H9 (cell line): ENCODE results near the gene TSC2. TPM values are rescaled to one million over a fixed set of nuclear protein-coding genes. Genes with fewer than 3 reads are reported as not detected.

Experiments used
- DNase-seq: peaks from one replicate; pipeline ENCODE4 v3.0.0-alpha.2; 2017
- H2AFZ ChIP-seq: one replicate; pipeline ENCODE4 v1.6.1; 2013; ENCODE audit warnings: mild to moderate bottlenecking, low read length, control low read depth, moderate library complexity
- H2AK5ac ChIP-seq: 2 replicates; pipeline ENCODE4 v1.6.1; 2013; ENCODE audit warnings: low read length, control low read depth, mixed read lengths; ENCODE audit not compliant: insufficient read length
- H2BK120ac ChIP-seq: one replicate; pipeline ENCODE4 v1.6.1; 2013; ENCODE audit warnings: low read depth, mild to moderate bottlenecking, low read length, control low read depth, inconsistent platforms; ENCODE audit not compliant: poor library complexity, severe bottlenecking
- H2BK12ac ChIP-seq: 2 replicates; pipeline ENCODE4 v1.6.1; 2013; ENCODE audit warnings: low read length, control low read depth, mixed read lengths, low read depth; ENCODE audit not compliant: insufficient read length
- H2BK15ac ChIP-seq: 2 replicates; pipeline ENCODE4 v1.6.1; 2013; ENCODE audit warnings: low read depth, low read length, control low read depth
- H2BK20ac ChIP-seq: one replicate; pipeline ENCODE4 v1.6.1; 2013; ENCODE audit warnings: low read depth, mild to moderate bottlenecking, low read length, control low read depth, inconsistent platforms; ENCODE audit not compliant: poor library complexity, severe bottlenecking
- H2BK5ac ChIP-seq: 2 replicates; pipeline ENCODE4 v1.6.1; 2013; ENCODE audit warnings: low read length, control low read depth, mixed read lengths; ENCODE audit not compliant: insufficient read length
- H3K14ac ChIP-seq: 2 replicates; pipeline ENCODE4 v1.6.1; 2013; ENCODE audit warnings: low read length, control low read depth; ENCODE audit not compliant: insufficient read depth
- H3K18ac ChIP-seq: 2 replicates; pipeline ENCODE4 v1.6.1; 2013; ENCODE audit warnings: low read depth, mild to moderate bottlenecking, mixed read lengths, low read length, control low read depth; ENCODE audit not compliant: insufficient read length
- H3K23ac ChIP-seq: 2 replicates; pipeline ENCODE4 v1.6.1; 2013; ENCODE audit warnings: low read length, control low read depth, mixed read lengths, low read depth; ENCODE audit not compliant: insufficient read length
- H3K23me2 ChIP-seq: 2 replicates; pipeline ENCODE4 v1.6.1; 2013; ENCODE audit warnings: low read depth, mild to moderate bottlenecking, mixed read lengths, low read length, control low read depth; ENCODE audit not compliant: insufficient read length, poor library complexity, severe bottlenecking
- H3K27ac ChIP-seq: 2 replicates; pipeline ENCODE4 v1.5.1; 2013; ENCODE audit warnings: low read length, control low read depth, mixed read lengths, low read depth; ENCODE audit not compliant: insufficient read length
- H3K27me3 ChIP-seq: 2 replicates; pipeline ENCODE4 v1.6.1; 2013; ENCODE audit warnings: low read length, control low read depth, inconsistent platforms; ENCODE audit not compliant: insufficient read depth
- H3K4ac ChIP-seq: 2 replicates; pipeline ENCODE4 v1.6.1; 2013; ENCODE audit warnings: low read depth, mild to moderate bottlenecking, control low read depth, inconsistent platforms, low read length, moderate library complexity
- H3K4me1 ChIP-seq: 2 replicates; pipeline ENCODE4 v1.6.1; 2013; ENCODE audit warnings: low read length, control low read depth, inconsistent platforms; ENCODE audit not compliant: insufficient read depth
- H3K4me2 ChIP-seq: 2 replicates; pipeline ENCODE4 v1.6.1; 2013; ENCODE audit warnings: low read length, control low read depth, mixed read lengths; ENCODE audit not compliant: insufficient read length, insufficient read depth
- H3K56ac ChIP-seq: 2 replicates; pipeline ENCODE4 v1.6.1; 2013; ENCODE audit warnings: low read depth, mild to moderate bottlenecking, mixed read lengths, low read length, control low read depth; ENCODE audit not compliant: insufficient read length
- H3K79me1 ChIP-seq: 2 replicates; pipeline ENCODE4 v1.6.1; 2013; ENCODE audit warnings: low read depth, mild to moderate bottlenecking, moderate library complexity, low read length, control low read depth, inconsistent platforms; ENCODE audit not compliant: insufficient read depth, poor library complexity, severe bottlenecking
- H3K79me2 ChIP-seq: 2 replicates; pipeline ENCODE4 v1.6.1; 2013; ENCODE audit warnings: low read length, control low read depth, inconsistent platforms; ENCODE audit not compliant: insufficient read depth
- H3K9ac ChIP-seq: 2 replicates; pipeline ENCODE4 v1.6.1; 2013; ENCODE audit warnings: low read length, control low read depth, mixed read lengths; ENCODE audit not compliant: insufficient read length; ENCODE audit errors: extremely low read depth
- H3K9me3 ChIP-seq: one replicate; pipeline ENCODE4 v1.6.1; 2013; ENCODE audit warnings: low read depth, low read length, inconsistent platforms; ENCODE audit not compliant: control insufficient read depth
- H3T11ph ChIP-seq: one replicate; pipeline ENCODE4 v1.6.1; 2013; ENCODE audit warnings: mild to moderate bottlenecking, low read length, control low read depth, inconsistent platforms
- H4K20me1 ChIP-seq: one replicate; pipeline ENCODE4 v1.6.1; 2013; ENCODE audit not compliant: control insufficient read depth, insufficient read length, insufficient read depth
- H4K5ac ChIP-seq: 2 replicates; pipeline ENCODE4 v1.6.1; 2013; ENCODE audit warnings: low read depth, mild to moderate bottlenecking, mixed read lengths, low read length, control low read depth; ENCODE audit not compliant: insufficient read length
- H4K8ac ChIP-seq: replicated peaks from 2 replicates; pipeline ENCODE4 v1.6.1; 2013; ENCODE audit warnings: low read length, control low read depth, mixed read lengths, low read depth; ENCODE audit not compliant: insufficient read length
- H4K91ac ChIP-seq: 2 replicates; pipeline ENCODE4 v1.6.1; 2013; ENCODE audit warnings: low read depth, mild to moderate bottlenecking, moderate library complexity, mixed read lengths, low read length, control low read depth; ENCODE audit not compliant: insufficient read length
- H3K27ac Mint-ChIP-seq, 3 experiments: 2 replicates in 2 of 3; 3 replicates in 1 of 3; pipeline ENCODE4 v1.8.0; 2020 to 2021; ENCODE audit warnings: mixed read lengths in 3 of 3, mild to moderate bottlenecking in 1 of 3, moderate library complexity in 1 of 3
- H3K27me3 Mint-ChIP-seq: 2 replicates; pipeline ENCODE4 v1.8.0; 2021; ENCODE audit warnings: low read depth, mild to moderate bottlenecking, moderate library complexity, mixed read lengths
- H3K36me3 Mint-ChIP-seq, 3 experiments: 2 replicates in 2 of 3; 3 replicates in 1 of 3; pipeline ENCODE4 v1.8.0; 2020 to 2021; ENCODE audit warnings: low read depth in 3 of 3, mixed read lengths in 3 of 3; ENCODE audit not compliant: insufficient read depth in 1 of 3
- H3K4me1 Mint-ChIP-seq, 2 experiments: 2 replicates each; pipeline ENCODE4 v1.8.0; 2020; ENCODE audit warnings: mixed read lengths in 2 of 2
- H3K4me3 Mint-ChIP-seq, 2 experiments: 2 replicates in 1 of 2; 3 replicates in 1 of 2; pipeline ENCODE4 v1.8.0; 2020 to 2021; ENCODE audit warnings: mild to moderate bottlenecking in 2 of 2, mixed read lengths in 2 of 2, moderate library complexity in 1 of 2
- H3K9me3 Mint-ChIP-seq, 2 experiments: 2 replicates in 1 of 2; 3 replicates in 1 of 2; pipeline ENCODE4 v1.8.0; 2020; ENCODE audit warnings: mild to moderate bottlenecking in 2 of 2, mixed read lengths in 2 of 2, moderate library complexity in 1 of 2
- CTCF ChIP-seq: fragments of 200-600 bp; sonication (generic); conservative IDR thresholded peaks from 3 replicates; pipeline ENCODE4 v1.8.0; 2021; ENCODE audit warnings: antibody characterized with exemption, mild to moderate bottlenecking
- WGBS: extraction: QIAGEN DNeasy Blood & Tissue Kit; methylation state at CpG from one replicate; pipeline ENCODE4 v1.1.7; 2013; ENCODE audit warnings: missing lambda C conversion rate, low lambda C conversion rate, mixed read lengths; ENCODE audit not compliant: insufficient read length; ENCODE audit errors: extremely low coverage; 5-methylcytosine and 5-hydroxymethylcytosine counted together
- total RNA-seq: library from RNA; stranded (reverse); gene quantifications from 2 replicates; pipeline ENCODE4 v1.2.1, GENCODE V29; 2021

TSC2 gene
- total RNA-seq, 1 experiment from 2014 or later: 122 TPM

- Histone ChIP-seq H3K4me2 (no peak overlapping the region), H2AFZ (no peak overlapping the region), H2BK15ac (no peak overlapping the region), H2BK12ac (no peak overlapping the region), H3K4me1 (no peaks in the 10 kb centered on the region), H3K79me2 (no peaks in the 10 kb centered on the region), H2BK5ac (no peak overlapping the region), H4K91ac (no peak overlapping the region), H4K5ac (no peak overlapping the region), H3K27me3 (no peaks in the 10 kb centered on the region), H3K56ac (no peak overlapping the region), H3K27ac (no peak overlapping the region), H3K9ac (no peak overlapping the region), H3K4ac (no peak overlapping the region), H2BK120ac (no peak overlapping the region), H3K23me2 (no peaks in the 10 kb centered on the region), H4K8ac (no peak overlapping the region), H3T11ph (no peak overlapping the region), H3K9me3 (no peaks in the 10 kb centered on the region), H2BK20ac (no peak overlapping the region), H3K23ac (no peak overlapping the region), H3K18ac (no peak overlapping the region), H2AK5ac (no peak overlapping the region), H3K79me1 (no peaks in the 10 kb centered on the region), H3K14ac (no peak overlapping the region), H4K20me1 (no peaks in the 10 kb centered on the region)
- TF ChIP-seq CTCF: no peak
- WGBS: no CpG with 5 or more reads among the region's 29 CpGs
- H3K4me3 Mint-ChIP-seq: no peak overlapping the region
- no peaks in the 10 kb centered on the region for H3K9me3 Mint-ChIP-seq
- H3K4me1 Mint-ChIP-seq: no peaks in the 10 kb centered on the region
- DNase-seq: no peak
- peaks cover 0 to 27% (median 20%) of the 10 kb centered on the region in 3 experiments; a peak in 6 of 7 replicates for H3K36me3 Mint-ChIP-seq
- H3K27ac Mint-ChIP-seq: no peak overlapping the region; a peak in 2 of 7 replicates
- no peaks in the 10 kb centered on the region for H3K27me3 Mint-ChIP-seq
These were observed 37.3 kb downstream of the TSC2 start for GRCh38 chr16:2084895-2085625.
